ENCODE data around the gene ENPP6. TPM values are rescaled to one million over a fixed set of nuclear protein-coding genes. Genes with fewer than 3 reads are reported as not detected.

Gene ENPP6
- total RNA-seq, 1 donor from 2014 or later: not detected

GRCh38 chr4:184096561-184097240 lies 121.0 kb downstream of the ENPP6 start:
- no peak for DNase-seq (ENCODE audit: low spot score, unreplicated experiment)
- peaks cover 2% of the 10 kb centered on the region for H3K4me1 Mint-ChIP-seq (ENCODE audit: low read depth)
- no peak overlapping the region for H3K27ac Mint-ChIP-seq
- no peak for TF ChIP-seq CTCF (IDR thresholded peaks at IDR 0.05; ENCODE audit: unreplicated experiment)
- H3K4me3 Mint-ChIP-seq (ENCODE audit: low read depth): no peak overlapping the region
- no peaks in the 10 kb centered on the region for H3K9me3 Mint-ChIP-seq (ENCODE audit: low read depth)
- H3K36me3 Mint-ChIP-seq (ENCODE audit: insufficient read depth): no peaks in the 10 kb centered on the region
- H3K27me3 Mint-ChIP-seq: peaks cover 35% of the 10 kb centered on the region

GRCh38 chr4:184094532-184095159 lies 123.0 kb downstream of the ENPP6 start:
- peaks cover 27% of the 10 kb centered on the region for H3K27me3 Mint-ChIP-seq
- H3K4me1 Mint-ChIP-seq (ENCODE audit: low read depth): no peaks in the 10 kb centered on the region
- TF ChIP-seq CTCF (IDR thresholded peaks at IDR 0.05; ENCODE audit: unreplicated experiment): no peak
- no peak overlapping the region for H3K4me3 Mint-ChIP-seq (ENCODE audit: low read depth)
- no peak for DNase-seq (ENCODE audit: low spot score, unreplicated experiment)
- no peak overlapping the region for H3K27ac Mint-ChIP-seq
- H3K36me3 Mint-ChIP-seq (ENCODE audit: insufficient read depth): no peaks in the 10 kb centered on the region
- no peaks in the 10 kb centered on the region for H3K9me3 Mint-ChIP-seq (ENCODE audit: low read depth)

GRCh38 chr4:184091986-184092385 lies 125.7 kb downstream of the ENPP6 start:
- no peak for TF ChIP-seq CTCF (IDR thresholded peaks at IDR 0.05; ENCODE audit: unreplicated experiment)
- H3K27ac Mint-ChIP-seq: no peak overlapping the region
- peaks cover 12% of the 10 kb centered on the region for H3K9me3 Mint-ChIP-seq (ENCODE audit: low read depth)
- no peak for DNase-seq (ENCODE audit: low spot score, unreplicated experiment)
- peaks cover 10% of the 10 kb centered on the region for H3K27me3 Mint-ChIP-seq
- H3K4me1 Mint-ChIP-seq (ENCODE audit: low read depth): no peaks in the 10 kb centered on the region
- H3K36me3 Mint-ChIP-seq (ENCODE audit: insufficient read depth): no peaks in the 10 kb centered on the region
- no peak overlapping the region for H3K4me3 Mint-ChIP-seq (ENCODE audit: low read depth)

GRCh38 chr4:184090571-184090970 lies 127.1 kb downstream of the ENPP6 start:
- H3K36me3 Mint-ChIP-seq (ENCODE audit: insufficient read depth): no peaks in the 10 kb centered on the region
- no peaks in the 10 kb centered on the region for H3K27me3 Mint-ChIP-seq
- DNase-seq (ENCODE audit: low spot score, unreplicated experiment): no peak
- no peaks in the 10 kb centered on the region for H3K4me1 Mint-ChIP-seq (ENCODE audit: low read depth)
- peaks cover 12% of the 10 kb centered on the region for H3K9me3 Mint-ChIP-seq (ENCODE audit: low read depth)
- H3K4me3 Mint-ChIP-seq (ENCODE audit: low read depth): no peak overlapping the region
- H3K27ac Mint-ChIP-seq: no peak overlapping the region
- no peak for TF ChIP-seq CTCF (IDR thresholded peaks at IDR 0.05; ENCODE audit: unreplicated experiment)

GRCh38 chr4:184080674-184081073 lies 137.0 kb downstream of the ENPP6 start:
- Mint-ChIP-seq H3K27me3 (peaks cover 26% of the 10 kb centered on the region), H3K27ac (no peak overlapping the region), H3K4me1 (ENCODE audit: low read depth) (no peaks in the 10 kb centered on the region), H3K36me3 (ENCODE audit: insufficient read depth) (no peaks in the 10 kb centered on the region), H3K4me3 (ENCODE audit: low read depth) (no peak overlapping the region), H3K9me3 (ENCODE audit: low read depth) (peaks cover 6% of the 10 kb centered on the region)
- TF ChIP-seq CTCF (IDR thresholded peaks at IDR 0.05; ENCODE audit: unreplicated experiment): no peak
- DNase-seq (ENCODE audit: low spot score, unreplicated experiment): no peak

Data from progenitor cell of endocrine pancreas (in vitro differentiated cells).